Measurements from ENCODE around the gene TSPO2. TPM values are rescaled to one million over a fixed set of nuclear protein-coding genes. Genes with fewer than 3 reads are reported as not detected.

TSPO2 gene
- polyA plus RNA-seq, 2 donors: 0.04 TPM; not detected in 1

Other genes starting within 250 kb of the TSPO2 start
- gene UNC5CL, start 3.2 kb upstream of the TSPO2 start, polyA plus RNA-seq: 1 to 10 TPM in 1 of 2 donors, under 1 TPM in 1; 0.82 to 1.1 TPM
- under 1 TPM in 1 of 2 donors, not detected in 1; 0.19 TPM for gene APOBEC2, start 10.7 kb downstream of the TSPO2 start, polyA plus RNA-seq
- 10 to 100 TPM; 23.7 to 24.4 TPM for gene OARD1, start 29.9 kb downstream of the TSPO2 start, polyA plus RNA-seq
- 1 to 10 TPM; 5.5 to 6.5 TPM for gene NFYA, start 30.5 kb downstream of the TSPO2 start, polyA plus RNA-seq
- gene TREML1, start 111.9 kb downstream of the TSPO2 start, polyA plus RNA-seq: under 1 TPM; 0.06 to 0.07 TPM
- gene TREM2, start 120.6 kb downstream of the TSPO2 start, polyA plus RNA-seq: under 1 TPM; 0.49 to 0.84 TPM
- under 1 TPM in 1 of 2 donors, not detected in 1; 0.01 TPM for gene TREML2, start 158.7 kb downstream of the TSPO2 start, polyA plus RNA-seq
- not detected for gene TREML4, start 185.9 kb downstream of the TSPO2 start, polyA plus RNA-seq
- under 1 TPM; 0.15 to 0.43 TPM for gene TREM1, start 244.2 kb downstream of the TSPO2 start, polyA plus RNA-seq

Data from esophagus (tissue), 2 donors.